HepG2 (cell line): ENCODE measurements around the gene MCU. TPM values are rescaled to one million over a fixed set of nuclear protein-coding genes. Genes with fewer than 3 reads are reported as not detected.

Experiments used
- ATAC-seq: fragments of 200-7000 bp; cut with Tn5 transposase; 3 replicates; pipeline ENCODE4 v1.9.1; 2020; ENCODE audit warnings: mild to moderate bottlenecking, moderate library complexity
- BruUV-seq: library from RNA; stranded (reverse); fragments of 400-500 nt; replicated peaks from 2 replicates; lab custom pipeline; 2021; lab: Mats Ljungman, UMichigan
- CTCF ChIA-PET: fragments of 300-600 bp; formaldehyde crosslinking; extraction: SDS; loops from one replicate; lab custom pipeline; 2021; ENCODE audit warnings: low total read pairs, inconsistent platforms, low intra/inter-chr PET ratio; lab: Yijun Ruan, JAX
- POLR2A ChIA-PET: fragments of 350-600 bp; sonication (Branson Sonifier 250); formaldehyde crosslinking; loops from one replicate; lab custom pipeline; 2020; ENCODE audit warnings: antibody characterized with exemption, inconsistent platforms; lab: Yijun Ruan, JAX
- DNase-seq: peaks from one replicate; pipeline ENCODE4 v3.0.0-alpha.2; 2015; ENCODE audit warnings: low spot score
- FAIRE-seq: peaks from 3 replicates; lab custom pipeline; 2011; peaks lifted over from hg19 to GRCh38; lab: Jason Lieb, UNC
- H2AFZ ChIP-seq: one replicate; pipeline ENCODE4 v1.6.1; 2011; ENCODE audit warnings: low read length, inconsistent platforms
- H3K27ac ChIP-seq: fragments of 300-600 bp; 3 replicates; pipeline ENCODE4 v1.8.0; 2011; ENCODE audit warnings: mixed run types, mild to moderate bottlenecking, mixed read lengths, low read length, inconsistent platforms; ENCODE audit not compliant: insufficient read depth; ENCODE audit errors: extremely low read length
- H3K27me3 ChIP-seq, 2 experiments: fragments of 200-600 bp in 1 of 2; 2 replicates in 1 of 2; 3 replicates in 1 of 2; pipeline versions ENCODE4 v1.6.0 to v1.8.0; 2011; ENCODE audit warnings: low read length in 2 of 2, mild to moderate bottlenecking in 2 of 2, moderate library complexity in 2 of 2, inconsistent platforms in 1 of 2; ENCODE audit not compliant: insufficient read depth in 2 of 2, control insufficient read depth in 1 of 2
- H3K36me3 ChIP-seq, 2 experiments: fragments of 200-600 bp in 1 of 2; replicated peaks in 1 of 2; 2 replicates in 1 of 2; 3 replicates in 1 of 2; pipeline versions ENCODE4 v1.5.1 to v1.8.0; 2011; ENCODE audit warnings: low read length in 2 of 2, inconsistent platforms in 1 of 2; ENCODE audit not compliant: insufficient read depth in 2 of 2, control insufficient read depth in 1 of 2
- H3K4me1 ChIP-seq: 2 replicates; pipeline ENCODE4 v1.5.1; 2012; ENCODE audit warnings: low read length, inconsistent platforms; ENCODE audit not compliant: insufficient read depth
- H3K4me2 ChIP-seq: 2 replicates; pipeline ENCODE4 v1.6.0; 2011; ENCODE audit warnings: low read depth, low read length, inconsistent platforms
- H3K4me3 ChIP-seq, 3 experiments: fragments of 200-600 bp in 1 of 3; sonication (generic), shearing (Covaris generic) in 1 of 3; replicated peaks in 1 of 3; 2 replicates each; pipeline ENCODE4 v1.5.1; 2011 to 2016; ENCODE audit warnings: low read length in 3 of 3, inconsistent platforms in 2 of 3, low read depth in 2 of 3, mild to moderate bottlenecking in 2 of 3, control low read depth in 1 of 3, mixed read lengths in 1 of 3; ENCODE audit not compliant: insufficient read depth in 1 of 3
- H3K79me2 ChIP-seq: one replicate; pipeline ENCODE4 v1.6.1; 2011; ENCODE audit warnings: low read length, inconsistent platforms; ENCODE audit not compliant: insufficient read depth
- H3K9ac ChIP-seq: 2 replicates; pipeline ENCODE4 v1.6.0; 2011; ENCODE audit warnings: mild to moderate bottlenecking, low read depth, low read length, inconsistent platforms; ENCODE audit not compliant: insufficient read depth
- H3K9me3 ChIP-seq: 2 replicates; pipeline ENCODE4 v1.5.1; 2012; ENCODE audit warnings: mild to moderate bottlenecking, low read length
- H4K20me1 ChIP-seq: 2 replicates; pipeline ENCODE4 v1.6.0; 2011; ENCODE audit warnings: inconsistent platforms, mild to moderate bottlenecking, low read length, moderate library complexity; ENCODE audit not compliant: insufficient read depth
- JUND ChIP-seq: sonication (generic); formaldehyde crosslinking; IDR thresholded peaks from 2 replicates; pipeline ENCODE4 v1.8.0; 2022; ENCODE audit warnings: mild to moderate bottlenecking, missing genetic modification reagents
- PBX2 ChIP-seq: IDR thresholded peaks from 2 replicates; pipeline ENCODE4 v1.6.1; 2016; ENCODE audit warnings: control low read depth
- WGBS: methylation state at CpG from one replicate; pipeline ENCODE4 v1.1.6; 2017; ENCODE audit warnings: low lambda C conversion rate; 5-methylcytosine and 5-hydroxymethylcytosine counted together
- in situ Hi-C: cut with HindIII; loops from 2 replicates; pipeline ENCODE4 v1.10.0; 2017; ENCODE audit warnings: low pct_unique_long_range_greater_than_20kb; ENCODE audit not compliant: extremely low pct_ligation_motif_present
- intact Hi-C: fragments of 100-400 bp; cut with micrococcal nuclease; formaldehyde crosslinking; loops from one replicate; pipeline ENCODE4 v1.10.0; 2022; ENCODE audit not compliant: unreplicated experiment
- polyA plus RNA-seq, 8 experiments: library from polyadenylated mRNA; depleted of rRNA in 3 of 8; stranded (reverse) in 7 of 8; unstranded in 1 of 8; fragments of >200 nt; fragmentation: Illumina TruSeq in 4 of 8; extraction: Trizol in 4 of 8; gene quantifications; 2 replicates each; pipeline versions ENCODE4 v1.2.1 to v1.2.3, GENCODE V29; 2011 to 2016; ENCODE audit warnings: low read depth in 4 of 8, missing spikeins in 1 of 8, mixed read lengths in 1 of 8; ENCODE audit not compliant: insufficient read depth in 1 of 8
- total RNA-seq, 5 experiments: library from RNA; depleted of rRNA; stranded (reverse); fragments of >200 nt; fragmentation: Illumina TruSeq; extraction: Trizol; gene quantifications; 2 replicates each; pipeline ENCODE4 v1.2.3, GENCODE V29; 2016; ENCODE audit warnings: low read depth in 1 of 5
- TF ChIP-seq, protein P1 (sequence below): sonication (generic); formaldehyde crosslinking; IDR thresholded peaks from 2 replicates; pipeline ENCODE4 v1.5.1; 2020; ENCODE audit warnings: missing genetic modification reagents, mild to moderate bottlenecking, borderline replicate concordance
- TF ChIP-seq, protein P2 (sequence below): sonication (generic); formaldehyde crosslinking; IDR thresholded peaks from 2 replicates; pipeline ENCODE4 v1.8.0; 2022; ENCODE audit warnings: low read depth, missing genetic modification reagents

MCU gene
- total and polyA plus RNA-seq, 2 of the 13 experiments (the other 11 are each of a cell fraction or from before 2014, with no cell fraction given) = 25.9 to 64.5 TPM

- TF ChIP-seq PBX2 (CRISPR knock-in tag) = no peak
- TF ChIP-seq, protein P1, sequence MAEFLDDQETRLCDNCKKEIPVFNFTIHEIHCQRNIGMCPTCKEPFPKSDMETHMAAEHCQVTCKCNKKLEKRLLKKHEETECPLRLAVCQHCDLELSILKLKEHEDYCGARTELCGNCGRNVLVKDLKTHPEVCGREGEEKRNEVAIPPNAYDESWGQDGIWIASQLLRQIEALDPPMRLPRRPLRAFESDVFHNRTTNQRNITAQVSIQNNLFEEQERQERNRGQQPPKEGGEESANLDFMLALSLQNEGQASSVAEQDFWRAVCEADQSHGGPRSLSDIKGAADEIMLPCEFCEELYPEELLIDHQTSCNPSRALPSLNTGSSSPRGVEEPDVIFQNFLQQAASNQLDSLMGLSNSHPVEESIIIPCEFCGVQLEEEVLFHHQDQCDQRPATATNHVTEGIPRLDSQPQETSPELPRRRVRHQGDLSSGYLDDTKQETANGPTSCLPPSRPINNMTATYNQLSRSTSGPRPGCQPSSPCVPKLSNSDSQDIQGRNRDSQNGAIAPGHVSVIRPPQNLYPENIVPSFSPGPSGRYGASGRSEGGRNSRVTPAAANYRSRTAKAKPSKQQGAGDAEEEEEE = no peak
- TF ChIP-seq, all 625 proteins: peak for 0
Observed at GRCh38 chr10:72881291-72881690, 189.3 kb downstream of the MCU start (continued).

DNA sequence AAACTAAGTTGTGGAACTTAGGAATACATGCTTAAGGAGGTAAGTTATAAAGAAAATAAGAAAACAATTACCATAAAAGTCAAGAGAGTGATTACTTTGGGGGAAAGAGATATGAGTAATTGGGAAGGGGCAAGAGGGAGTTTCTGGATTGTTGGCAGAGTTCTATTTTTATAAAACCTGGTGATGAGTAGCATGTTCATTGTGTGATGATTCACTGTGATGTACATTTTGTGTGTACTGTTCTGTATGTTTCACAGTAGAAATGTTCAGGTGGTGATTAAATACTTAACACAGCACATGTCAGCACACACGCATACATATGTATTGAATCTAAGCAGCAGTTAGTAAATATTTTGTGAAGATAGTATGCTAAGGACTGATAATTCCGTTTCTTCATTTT lies 191.9 kb downstream of the MCU start:
- H2AFZ ChIP-seq = no peak overlapping the region
- ChIA-PET CTCF (no interaction called here), POLR2A (no interaction called here)
- in situ Hi-C loops = no loop called here
- H3K4me3 ChIP-seq = no peak overlapping the region
- peaks cover 3% of the 10 kb centered on the region in 2 experiments; a peak in 2 of 5 replicates for H3K36me3 ChIP-seq
- no peaks in the 10 kb centered on the region for H3K27me3 ChIP-seq
- H3K27ac ChIP-seq = no peak overlapping the region
- H3K4me2 ChIP-seq = no peak overlapping the region
- intact Hi-C loops = no loop called here
- no peak overlapping the region for H3K9ac ChIP-seq
- ATAC-seq (no peak), FAIRE-seq (no peak), DNase-seq (no peak)
- BruUV-seq = no TSS peak
- no peaks in the 10 kb centered on the region for H3K4me1 ChIP-seq
- H4K20me1 ChIP-seq = no peaks in the 10 kb centered on the region
- H3K9me3 ChIP-seq = no peaks in the 10 kb centered on the region
- no peak for TF ChIP-seq JUND (CRISPR knock-in tag)
- TF ChIP-seq, protein P2, sequence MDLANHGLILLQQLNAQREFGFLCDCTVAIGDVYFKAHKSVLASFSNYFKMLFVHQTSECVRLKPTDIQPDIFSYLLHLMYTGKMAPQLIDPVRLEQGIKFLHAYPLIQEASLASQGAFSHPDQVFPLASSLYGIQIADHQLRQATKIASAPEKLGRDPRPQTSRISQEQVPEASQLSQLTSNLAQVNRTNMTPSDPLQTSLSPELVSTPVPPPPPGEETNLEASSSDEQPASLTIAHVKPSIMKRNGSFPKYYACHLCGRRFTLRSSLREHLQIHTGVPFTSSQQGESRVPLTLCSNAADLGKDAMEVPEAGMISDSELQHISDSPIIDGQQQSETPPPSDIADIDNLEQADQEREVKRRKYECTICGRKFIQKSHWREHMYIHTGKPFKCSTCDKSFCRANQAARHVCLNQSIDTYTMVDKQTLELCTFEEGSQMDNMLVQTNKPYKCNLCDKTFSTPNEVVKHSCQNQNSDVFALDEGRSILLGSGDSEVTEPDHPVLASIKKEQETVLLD (CRISPR knock-in tag) = no peak
- H3K79me2 ChIP-seq = no peaks in the 10 kb centered on the region
- WGBS = 97% methylated on average over 2 of the region's 2 CpGs
